Measurements from ENCODE around the gene LMBR1L.

DNA sequence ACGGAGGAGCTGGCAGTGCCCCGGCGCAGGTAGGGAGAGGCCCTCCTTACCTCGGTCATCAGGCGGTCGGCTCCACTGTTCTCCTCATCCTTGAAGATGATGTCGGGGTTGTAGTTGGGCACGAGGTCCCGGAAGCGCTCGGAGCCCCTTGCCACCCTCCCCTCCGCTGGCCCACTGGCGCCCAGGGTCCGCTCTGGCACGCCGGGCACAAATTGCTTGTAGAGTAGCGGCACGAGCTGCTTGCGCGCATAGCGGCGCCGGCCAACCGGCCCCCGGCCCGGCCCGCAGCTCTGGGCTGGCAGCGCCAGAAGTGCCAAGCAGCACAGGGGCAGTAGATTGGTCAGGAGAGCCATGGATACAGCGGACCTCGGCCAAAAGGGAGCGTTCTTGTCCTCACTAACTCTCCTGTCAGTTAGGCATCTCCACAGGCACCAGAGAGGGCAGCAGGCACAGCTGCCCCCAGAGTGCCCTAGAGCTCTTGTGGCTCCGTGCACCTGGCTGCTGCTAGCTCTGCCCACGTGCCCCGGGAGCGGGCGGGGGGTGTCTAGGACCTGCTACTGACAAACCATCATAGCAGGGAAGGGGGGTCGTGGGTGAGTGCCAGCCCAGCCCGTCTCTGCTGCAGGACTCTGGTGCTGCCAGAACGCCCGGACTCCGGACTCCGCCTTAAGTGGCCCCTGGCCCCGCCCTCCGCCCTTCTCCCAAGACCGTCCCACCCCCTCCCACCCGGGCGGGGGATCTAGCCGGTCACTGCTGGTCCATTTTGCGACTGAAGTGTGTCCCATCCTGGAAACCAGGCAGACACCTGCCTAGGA lies 16.3 kb downstream of the LMBR1L start, which contains the start of gene DHH:
- TF ChIP-seq, protein P1, sequence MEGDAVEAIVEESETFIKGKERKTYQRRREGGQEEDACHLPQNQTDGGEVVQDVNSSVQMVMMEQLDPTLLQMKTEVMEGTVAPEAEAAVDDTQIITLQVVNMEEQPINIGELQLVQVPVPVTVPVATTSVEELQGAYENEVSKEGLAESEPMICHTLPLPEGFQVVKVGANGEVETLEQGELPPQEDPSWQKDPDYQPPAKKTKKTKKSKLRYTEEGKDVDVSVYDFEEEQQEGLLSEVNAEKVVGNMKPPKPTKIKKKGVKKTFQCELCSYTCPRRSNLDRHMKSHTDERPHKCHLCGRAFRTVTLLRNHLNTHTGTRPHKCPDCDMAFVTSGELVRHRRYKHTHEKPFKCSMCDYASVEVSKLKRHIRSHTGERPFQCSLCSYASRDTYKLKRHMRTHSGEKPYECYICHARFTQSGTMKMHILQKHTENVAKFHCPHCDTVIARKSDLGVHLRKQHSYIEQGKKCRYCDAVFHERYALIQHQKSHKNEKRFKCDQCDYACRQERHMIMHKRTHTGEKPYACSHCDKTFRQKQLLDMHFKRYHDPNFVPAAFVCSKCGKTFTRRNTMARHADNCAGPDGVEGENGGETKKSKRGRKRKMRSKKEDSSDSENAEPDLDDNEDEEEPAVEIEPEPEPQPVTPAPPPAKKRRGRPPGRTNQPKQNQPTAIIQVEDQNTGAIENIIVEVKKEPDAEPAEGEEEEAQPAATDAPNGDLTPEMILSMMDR (IDR thresholded peaks at IDR 0.05 in 4 of 5, conservative IDR thresholded peaks at IDR 0.05 in 1 of 5), result no peak
- TF ChIP-seq POLR2A (IDR thresholded peaks at IDR 0.05), result no peak
